Measurements from ENCODE around the gene JARID2.
"Not testable (repeated sequence)": the region's sequence is repeated elsewhere in the genome, so short reads cannot be mapped to it uniquely, and the experiment has no call there.

Gene JARID2

GRCh38 chr6:15316754-15317153, 70.9 kb downstream of the JARID2 start:
- DNase-seq: no peak

GRCh38 chr6:15317251-15317650, 71.4 kb downstream of the JARID2 start:
- DNase-seq: no peak

GRCh38 chr6:15317934-15318902, 72.3 kb downstream of the JARID2 start:
- no peak for DNase-seq

- no peak for DNase-seq
Observed at GRCh38 chr6:15319677-15320076, 73.8 kb downstream of the JARID2 start.

GRCh38 chr6:15320693-15321092, 74.8 kb downstream of the JARID2 start:
- DNase-seq: no peak

GRCh38 chr6:15322184-15322583, 76.3 kb downstream of the JARID2 start:
- no peak for DNase-seq

GRCh38 chr6:15322781-15323536, 77.1 kb downstream of the JARID2 start:
- DNase-seq: no peak

- DNase-seq: not testable (repeated sequence)
Observed at GRCh38 chr6:15323611-15324010, 77.7 kb downstream of the JARID2 start.

- DNase-seq: no peak
Observed at GRCh38 chr6:15324427-15324985, 78.6 kb downstream of the JARID2 start.

GRCh38 chr6:15325540-15325955, 79.7 kb downstream of the JARID2 start:
- no peak for DNase-seq

- no peak for DNase-seq
Observed at GRCh38 chr6:15326067-15326614, 80.3 kb downstream of the JARID2 start.

- DNase-seq: no peak
Observed at GRCh38 chr6:15327271-15327670, 81.4 kb downstream of the JARID2 start.

- no peak for DNase-seq
Observed at GRCh38 chr6:15329197-15329671, 83.4 kb downstream of the JARID2 start.

GRCh38 chr6:15330174-15330944, 84.5 kb downstream of the JARID2 start:
- no peak for DNase-seq

- DNase-seq: no peak
Observed at GRCh38 chr6:15331143-15331542, 85.3 kb downstream of the JARID2 start.

GRCh38 chr6:15331629-15332251, 85.9 kb downstream of the JARID2 start:
- DNase-seq: no peak

GRCh38 chr6:15332446-15332845, 86.6 kb downstream of the JARID2 start:
- DNase-seq: no peak

GRCh38 chr6:15335385-15335784, 89.5 kb downstream of the JARID2 start:
- no peak for DNase-seq

- no peak for DNase-seq
Observed at GRCh38 chr6:15335916-15336315, 90.0 kb downstream of the JARID2 start.

- no peak for DNase-seq
Observed at GRCh38 chr6:15336900-15337560, 91.2 kb downstream of the JARID2 start.

GRCh38 chr6:15337582-15337981, 91.7 kb downstream of the JARID2 start:
- DNase-seq: no peak
